MCF 10A (cell line): Measurements from ENCODE around the gene PRUNE2. TPM values are rescaled to one million over a fixed set of nuclear protein-coding genes. Genes with fewer than 3 reads are reported as not detected.

Experiments used
- BruUV-seq: library from RNA; stranded (reverse); fragments of 400-500 nt; replicated peaks from 2 replicates; lab custom pipeline; 2021; lab: Mats Ljungman, UMichigan
- CTCF ChIA-PET: fragments of 300-600 bp; sonication (Branson Sonifier 250); formaldehyde crosslinking; extraction: SDS; loops from one replicate; lab custom pipeline; 2021; ENCODE audit warnings: antibody characterized with exemption, inconsistent platforms; lab: Yijun Ruan, JAX
- POLR2A ChIA-PET: fragments of 300-600, 350-650 bp; sonication (Branson Sonifier 250); formaldehyde crosslinking; extraction: SDS; loops from one replicate; lab custom pipeline; 2020; ENCODE audit warnings: antibody characterized with exemption, inconsistent platforms; lab: Yijun Ruan, JAX
- DNase-seq: peaks from one replicate; pipeline ENCODE4 v3.0.0-alpha.2; 2018; ENCODE audit not compliant: unreplicated experiment
- H3K27ac Mint-ChIP-seq: one replicate; pipeline ENCODE4 v1.8.0; 2022; ENCODE audit warnings: mild to moderate bottlenecking, low read depth, mixed read lengths; ENCODE audit not compliant: unreplicated experiment
- H3K27me3 Mint-ChIP-seq: one replicate; pipeline ENCODE4 v1.8.0; 2022; ENCODE audit warnings: mixed read lengths; ENCODE audit not compliant: insufficient read depth, unreplicated experiment
- H3K36me3 Mint-ChIP-seq: one replicate; pipeline ENCODE4 v1.8.0; 2022; ENCODE audit warnings: mild to moderate bottlenecking, moderate library complexity, mixed read lengths; ENCODE audit not compliant: insufficient read depth, unreplicated experiment
- H3K4me1 Mint-ChIP-seq: one replicate; pipeline ENCODE4 v1.8.0; 2022; ENCODE audit warnings: mixed read lengths; ENCODE audit not compliant: insufficient read depth, unreplicated experiment
- H3K4me3 Mint-ChIP-seq: one replicate; pipeline ENCODE4 v1.8.0; 2022; ENCODE audit warnings: mild to moderate bottlenecking, moderate library complexity, mixed read lengths; ENCODE audit not compliant: unreplicated experiment
- H3K9me3 Mint-ChIP-seq: one replicate; pipeline ENCODE4 v1.8.0; 2022; ENCODE audit warnings: mixed read lengths; ENCODE audit not compliant: unreplicated experiment
- CTCF ChIP-seq: fragments of 200-600 bp; IDR thresholded peaks from one replicate; pipeline ENCODE4 v1.8.0; 2022; ENCODE audit warnings: antibody characterized with exemption, mild to moderate bottlenecking; ENCODE audit not compliant: unreplicated experiment
- intact Hi-C: fragments of 100-400 bp; cut with micrococcal nuclease; formaldehyde crosslinking; loops from 2 replicates; pipeline ENCODE4 v1.14.1; 2022
- total RNA-seq: library from RNA; stranded (reverse); gene quantifications from 2 replicates; pipeline ENCODE4 v1.2.3, GENCODE V29; 2022

PRUNE2 gene
- total RNA-seq, 1 experiment from 2014 or later: 0.63 TPM

DNA sequence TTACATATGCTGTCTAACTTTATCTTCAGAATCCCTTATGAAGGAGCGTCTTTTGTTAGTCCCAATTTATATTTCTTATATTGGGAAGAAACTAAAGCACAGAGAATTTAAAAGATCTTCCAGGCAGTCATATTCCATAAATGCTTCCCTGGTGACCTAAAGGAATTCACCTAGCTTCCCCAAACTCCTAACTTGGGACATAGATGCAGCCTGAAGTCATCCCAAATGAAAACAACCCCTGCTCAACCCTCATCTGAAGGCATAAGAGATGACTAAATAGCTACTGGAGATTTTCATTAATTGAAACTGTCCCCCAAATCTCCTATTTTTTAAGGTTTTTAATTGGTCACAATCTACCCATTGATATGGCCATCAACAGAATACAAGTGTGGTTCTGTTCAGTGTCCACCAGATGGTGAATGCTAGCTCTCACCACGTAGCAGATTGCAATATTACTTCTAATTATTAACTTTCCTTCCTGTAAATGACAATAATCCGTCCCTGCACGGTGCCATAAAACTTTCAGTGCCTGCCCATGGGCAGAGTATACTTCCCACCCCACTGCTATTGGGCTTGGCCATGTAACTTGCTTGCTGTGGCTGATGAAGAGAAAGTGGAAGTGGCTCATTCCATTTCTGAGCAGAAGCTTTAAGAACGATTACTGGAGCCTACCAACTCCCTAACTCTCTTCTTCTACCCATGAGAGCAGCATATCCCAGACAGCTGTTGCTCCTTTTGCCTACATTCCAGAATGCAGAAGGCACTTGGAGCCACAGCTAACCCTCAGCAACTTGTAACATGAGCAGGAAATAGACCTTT is 18.7 kb downstream of the PRUNE2 start:
- intact Hi-C loops: no loop called here
- ChIA-PET CTCF (interaction anchor here (0.6 to 1.1 kb wide), 2 partner anchors 76 to 100 kb away, joined by 3 read pairs; no protein-coding TSS in a partner anchor), POLR2A (no interaction called here)
- no TSS peak for BruUV-seq
- Mint-ChIP-seq H3K27ac (no peak overlapping the region), H3K27me3 (no peaks in the 10 kb centered on the region), H3K4me3 (no peak overlapping the region), H3K36me3 (no peaks in the 10 kb centered on the region), H3K9me3 (no peaks in the 10 kb centered on the region), H3K4me1 (no peaks in the 10 kb centered on the region)
- no peak for TF ChIP-seq CTCF
- no peak for DNase-seq

DNA sequence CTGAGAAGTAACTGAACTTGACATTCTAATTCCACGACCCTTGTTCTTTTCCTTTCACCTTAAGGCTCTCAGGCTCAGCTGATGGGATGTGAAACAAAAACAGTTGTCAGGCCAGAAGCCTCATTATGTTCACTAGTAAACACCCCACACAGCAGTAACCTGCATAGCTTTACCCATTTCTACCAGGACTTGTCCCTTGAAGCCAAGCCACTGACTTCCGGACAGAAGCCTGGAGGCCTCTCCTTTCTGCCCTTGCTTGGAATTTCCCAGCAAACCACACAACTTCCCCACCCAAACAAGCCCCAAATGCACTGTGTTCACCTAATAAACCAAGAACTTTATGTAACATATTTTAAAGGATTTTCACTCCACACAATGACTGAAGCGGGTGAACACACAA is 19.6 kb downstream of the PRUNE2 start:
- Mint-ChIP-seq H3K36me3 (peaks cover 4% of the 10 kb centered on the region), H3K4me1 (no peaks in the 10 kb centered on the region), H3K27me3 (no peaks in the 10 kb centered on the region), H3K9me3 (no peaks in the 10 kb centered on the region), H3K27ac (no peak overlapping the region), H3K4me3 (no peak overlapping the region)
- intact Hi-C loops: no loop called here
- DNase-seq: no peak
- ChIA-PET CTCF (interaction anchor here (0.6 to 1.7 kb wide), 3 partner anchors 25 to 101 kb away, joined by 3 to 5 read pairs (median 3); no protein-coding TSS in a partner anchor), POLR2A (no interaction called here)
- no TSS peak for BruUV-seq
- no peak for TF ChIP-seq CTCF

DNA sequence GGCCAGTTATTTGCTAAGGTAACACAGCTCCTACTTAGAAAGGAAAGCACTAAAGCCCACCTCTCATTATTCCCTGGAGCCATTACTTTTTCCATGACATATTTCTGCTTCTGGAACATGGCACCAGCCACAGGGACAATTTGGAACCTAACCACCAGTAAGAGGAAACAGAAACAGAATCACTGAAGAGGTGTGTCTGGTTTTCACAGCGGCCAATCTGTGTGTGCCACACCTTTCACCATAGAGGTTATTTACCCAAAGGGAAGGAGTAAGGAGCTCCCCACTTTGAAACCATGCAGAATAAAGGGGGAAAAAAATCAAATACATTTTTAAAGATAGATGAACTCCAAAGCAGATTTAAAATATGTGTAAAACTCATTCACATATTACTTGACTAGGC is 21.1 kb downstream of the PRUNE2 start:
- no peak for TF ChIP-seq CTCF
- H3K27ac Mint-ChIP-seq: no peak overlapping the region
- H3K4me3 Mint-ChIP-seq: no peak overlapping the region
- H3K4me1 Mint-ChIP-seq: no peaks in the 10 kb centered on the region
- BruUV-seq: no TSS peak
- no peak for DNase-seq
- peaks cover 6% of the 10 kb centered on the region for H3K36me3 Mint-ChIP-seq
- no peaks in the 10 kb centered on the region for H3K27me3 Mint-ChIP-seq
- H3K9me3 Mint-ChIP-seq: no peaks in the 10 kb centered on the region
- CTCF ChIA-PET: interaction anchor here (1.7 kb wide), 1 partner anchor 27 kb away, joined by 5 read pairs; no protein-coding TSS in a partner anchor
- POLR2A ChIA-PET: no interaction called here
- intact Hi-C loops: no loop called here

DNA sequence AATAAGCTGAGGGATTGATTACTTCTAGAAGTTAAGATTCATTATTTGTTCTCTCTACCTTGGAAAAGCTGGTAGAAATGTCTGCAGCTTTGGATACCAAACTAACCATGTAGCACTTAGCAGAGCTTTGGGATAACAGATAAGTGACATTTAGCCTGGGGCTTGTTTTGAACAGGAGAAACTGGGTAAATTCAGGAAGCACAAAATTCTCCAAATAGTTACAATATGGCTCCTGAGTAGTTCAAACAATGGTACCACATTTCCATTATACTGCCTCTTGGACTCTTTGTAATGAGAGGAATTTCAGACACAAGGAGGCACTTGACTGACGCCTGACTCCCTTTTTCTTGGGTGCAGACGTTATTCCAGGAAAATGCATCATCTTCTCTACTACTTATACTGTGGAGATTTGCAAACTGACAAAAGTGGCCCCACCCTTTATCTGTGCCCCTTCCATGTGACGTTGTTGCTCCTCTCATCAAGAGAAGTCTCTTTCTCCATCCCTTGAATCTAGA is 22.5 kb downstream of the PRUNE2 start:
- Mint-ChIP-seq H3K27me3 (no peaks in the 10 kb centered on the region), H3K9me3 (no peaks in the 10 kb centered on the region), H3K4me3 (no peak overlapping the region), H3K36me3 (peaks cover 6% of the 10 kb centered on the region), H3K4me1 (no peaks in the 10 kb centered on the region), H3K27ac (no peak overlapping the region)
- ChIA-PET POLR2A (no interaction called here), CTCF (interaction anchor here (0.5 kb wide), 1 partner anchor 160 kb away, joined by 3 read pairs; no protein-coding TSS in a partner anchor)
- intact Hi-C loops: no loop called here
- no peak for TF ChIP-seq CTCF
- no peak for DNase-seq
- no TSS peak for BruUV-seq
